ENCODE data around the gene CTBP2.

The CTBP2 gene

DNA sequence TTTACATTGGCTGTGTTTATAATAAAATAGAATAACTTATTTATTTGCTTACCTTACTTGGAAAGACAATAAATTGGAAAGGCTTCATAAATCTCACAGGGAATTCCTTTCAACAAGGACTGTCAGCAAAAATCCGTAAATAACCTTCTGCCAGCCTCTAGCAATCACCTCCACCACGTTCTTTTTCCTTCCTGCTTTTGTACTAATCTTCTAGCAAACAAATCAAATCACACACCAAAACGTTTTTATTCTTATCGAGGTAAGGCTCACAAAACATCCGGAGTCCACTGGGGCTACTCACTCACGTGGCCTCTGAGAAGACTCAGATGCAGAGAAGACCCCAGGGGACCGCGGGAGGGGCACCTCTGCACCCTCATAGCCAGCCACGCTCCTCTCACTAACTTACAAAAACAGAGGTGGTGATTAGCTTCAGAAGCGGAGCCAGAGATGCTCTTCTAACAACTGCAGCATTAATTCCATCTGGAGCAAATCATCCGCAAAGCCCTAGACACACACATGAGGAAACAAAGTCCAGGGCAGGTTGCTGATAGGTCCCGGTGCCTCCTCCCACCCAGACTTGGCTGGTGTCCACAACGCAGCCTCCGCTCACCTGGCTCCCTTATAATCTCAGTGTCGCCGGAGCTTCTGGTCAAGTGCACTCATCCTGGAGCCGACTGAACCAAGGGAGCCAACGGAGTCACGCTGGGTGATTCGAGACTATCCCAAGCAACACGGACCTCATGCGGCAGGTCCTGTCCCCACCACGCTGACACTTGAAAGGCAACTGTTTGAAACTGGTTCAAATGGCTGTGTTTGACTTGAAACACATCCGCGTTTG lies 22.5 kb downstream of the CTBP2 start:
- Histone ChIP-seq H3K27me3 (ENCODE audit: low read depth, low read length) (no peaks in the 10 kb centered on the region), H3K27ac (ENCODE audit: low read length) (peak overlapping the region; percentile 45), H3K36me3 (ENCODE audit: control insufficient read depth in 1 of 2, insufficient read depth in 2 of 2, low read length in 2 of 2) (peaks cover 5 to 6% of the 10 kb centered on the region in 2 donors), H3K9me3 (ENCODE audit: control insufficient read depth in 1 of 2, low read length in 2 of 2) (no peaks in the 10 kb centered on the region), H3K4me3 (ENCODE audit: low read depth in 1 of 2, low read length in 2 of 2) (no peak overlapping the region), H3K4me1 (ENCODE audit: control insufficient read depth in 1 of 2, insufficient read depth in 2 of 2, low read length in 2 of 2) (peaks cover 16 to 67% of the 10 kb centered on the region in 2 donors)

- peaks cover 16 to 55% of the 10 kb centered on the region in 2 donors for H3K4me1 ChIP-seq (ENCODE audit: control insufficient read depth in 1 of 2, insufficient read depth in 2 of 2, low read length in 2 of 2)
- H3K4me3 ChIP-seq (ENCODE audit: low read depth in 1 of 2, low read length in 2 of 2) = no peak overlapping the region
- no peaks in the 10 kb centered on the region for H3K9me3 ChIP-seq (ENCODE audit: control insufficient read depth in 1 of 2, low read length in 2 of 2)
- no peak overlapping the region for H3K27ac ChIP-seq (ENCODE audit: low read length)
- no peaks in the 10 kb centered on the region for H3K27me3 ChIP-seq (ENCODE audit: low read depth, low read length)
- peaks cover 12 to 13% of the 10 kb centered on the region in 2 donors for H3K36me3 ChIP-seq (ENCODE audit: control insufficient read depth in 1 of 2, insufficient read depth in 2 of 2, low read length in 2 of 2)
Measured at GRCh38 chr10:125136087-125136486, 24.3 kb downstream of the CTBP2 start.

- Histone ChIP-seq H3K27ac (ENCODE audit: low read length) (no peak overlapping the region), H3K27me3 (ENCODE audit: low read depth, low read length) (no peaks in the 10 kb centered on the region), H3K9me3 (ENCODE audit: control insufficient read depth in 1 of 2, low read length in 2 of 2) (no peaks in the 10 kb centered on the region), H3K36me3 (ENCODE audit: control insufficient read depth in 1 of 2, insufficient read depth in 2 of 2, low read length in 2 of 2) (peaks cover 14 to 16% of the 10 kb centered on the region in 2 donors), H3K4me1 (ENCODE audit: control insufficient read depth in 1 of 2, insufficient read depth in 2 of 2, low read length in 2 of 2) (peaks cover 16 to 54% of the 10 kb centered on the region in 2 donors), H3K4me3 (ENCODE audit: low read depth in 1 of 2, low read length in 2 of 2) (no peak overlapping the region)
Measured at GRCh38 chr10:125135771-125136035, 24.7 kb downstream of the CTBP2 start.

DNA sequence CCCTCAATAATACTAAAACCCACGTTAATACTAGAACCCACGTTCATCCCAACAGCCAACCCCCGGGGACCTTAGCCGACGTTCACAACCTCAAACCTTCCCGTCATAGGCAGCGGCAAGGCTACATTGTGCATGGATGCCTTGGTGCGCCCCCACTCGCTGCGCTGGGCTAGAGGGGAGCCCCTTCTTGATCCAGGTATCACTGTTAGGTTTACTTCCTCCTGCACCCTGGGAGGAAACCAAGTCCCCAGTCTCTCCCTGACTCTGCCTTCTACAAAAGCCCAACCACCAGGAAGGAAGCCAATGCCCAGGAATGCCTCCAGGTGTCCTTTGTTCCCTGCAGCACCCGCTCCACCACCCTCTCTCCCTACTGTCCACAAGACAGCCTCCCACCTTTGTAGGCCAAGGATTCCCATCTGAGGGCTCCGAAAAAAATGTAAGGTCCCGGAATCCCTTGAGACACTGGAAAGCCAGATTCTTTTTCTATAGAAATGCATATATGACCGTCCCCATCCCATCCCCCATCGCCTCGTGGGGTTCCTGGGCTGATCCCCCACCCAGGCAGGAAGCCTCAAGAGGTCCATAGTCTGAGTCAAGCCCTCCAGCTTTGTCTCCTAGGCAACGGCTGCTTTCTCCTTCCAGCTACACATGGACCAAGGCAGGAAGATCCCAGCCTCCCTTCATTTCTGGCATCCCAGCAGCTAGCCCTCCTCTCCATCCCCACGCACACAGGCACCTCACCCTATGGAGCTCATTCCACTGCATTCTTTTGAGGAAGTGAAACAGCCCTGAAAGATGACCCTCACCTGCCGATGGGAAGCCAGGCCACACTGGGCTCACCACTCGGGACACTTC lies 25.2 kb downstream of the CTBP2 start:
- Histone ChIP-seq H3K9me3 (ENCODE audit: control insufficient read depth in 1 of 2, low read length in 2 of 2) (no peaks in the 10 kb centered on the region), H3K4me1 (ENCODE audit: control insufficient read depth in 1 of 2, insufficient read depth in 2 of 2, low read length in 2 of 2) (peaks cover 16 to 54% of the 10 kb centered on the region in 2 donors), H3K27ac (ENCODE audit: low read length) (no peak overlapping the region), H3K4me3 (ENCODE audit: low read depth in 1 of 2, low read length in 2 of 2) (no peak overlapping the region), H3K36me3 (ENCODE audit: control insufficient read depth in 1 of 2, insufficient read depth in 2 of 2, low read length in 2 of 2) (peaks cover 14 to 20% of the 10 kb centered on the region in 2 donors), H3K27me3 (ENCODE audit: low read depth, low read length) (no peaks in the 10 kb centered on the region)

GRCh38 chr10:125134483-125134848 lies 25.9 kb downstream of the CTBP2 start:
- Histone ChIP-seq H3K27me3 (ENCODE audit: low read depth, low read length) (no peaks in the 10 kb centered on the region), H3K4me3 (ENCODE audit: low read depth in 1 of 2, low read length in 2 of 2) (no peak overlapping the region), H3K27ac (ENCODE audit: low read length) (no peak overlapping the region), H3K4me1 (ENCODE audit: control insufficient read depth in 1 of 2, insufficient read depth in 2 of 2, low read length in 2 of 2) (peaks cover 16 to 54% of the 10 kb centered on the region in 2 donors), H3K9me3 (ENCODE audit: control insufficient read depth in 1 of 2, low read length in 2 of 2) (no peaks in the 10 kb centered on the region), H3K36me3 (ENCODE audit: control insufficient read depth in 1 of 2, insufficient read depth in 2 of 2, low read length in 2 of 2) (peaks cover 14 to 20% of the 10 kb centered on the region in 2 donors)

DNA sequence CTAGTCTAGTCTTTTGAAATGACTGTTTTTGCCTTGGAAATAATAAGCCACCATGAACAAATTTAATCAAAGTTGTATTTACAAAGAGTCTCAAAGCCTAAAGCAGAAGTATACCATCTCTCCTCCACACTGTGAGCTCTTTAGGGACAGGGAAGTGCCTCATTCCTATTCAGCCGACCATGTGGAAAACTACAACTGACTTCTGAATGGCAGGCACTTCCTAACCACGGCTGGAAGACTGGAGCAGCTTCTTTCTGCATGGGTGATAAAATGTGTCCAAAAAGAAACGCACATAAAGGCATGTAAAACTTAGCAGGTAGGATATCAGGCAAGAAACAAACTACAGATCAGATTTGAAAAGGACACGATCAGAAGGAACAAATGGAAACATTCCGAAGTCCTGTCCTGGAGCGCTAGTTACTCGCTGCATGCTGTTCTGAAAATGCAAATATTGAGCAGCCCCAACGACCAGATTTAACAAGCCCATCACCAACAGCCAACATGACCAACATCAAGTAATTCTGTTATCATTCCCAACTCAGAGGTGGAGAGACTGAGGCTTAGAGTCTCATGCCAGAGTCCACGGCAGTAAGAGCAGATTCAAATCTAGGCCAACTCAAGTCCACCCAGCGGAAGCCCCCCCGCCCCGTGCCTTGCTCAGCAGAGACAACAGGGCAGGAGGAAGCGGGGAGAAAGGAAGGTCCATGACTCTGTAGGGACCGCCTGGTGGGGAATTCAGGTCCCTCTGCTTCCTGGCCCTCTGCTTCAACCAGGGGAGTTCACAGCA lies 26.5 kb downstream of the CTBP2 start:
- Histone ChIP-seq H3K4me3 (ENCODE audit: low read depth in 1 of 2, low read length in 2 of 2) (no peak overlapping the region), H3K4me1 (ENCODE audit: control insufficient read depth in 1 of 2, insufficient read depth in 2 of 2, low read length in 2 of 2) (peaks cover 16 to 51% of the 10 kb centered on the region in 2 donors), H3K27ac (ENCODE audit: low read length) (no peak overlapping the region), H3K9me3 (ENCODE audit: control insufficient read depth in 1 of 2, low read length in 2 of 2) (no peaks in the 10 kb centered on the region), H3K27me3 (ENCODE audit: low read depth, low read length) (no peaks in the 10 kb centered on the region), H3K36me3 (ENCODE audit: control insufficient read depth in 1 of 2, insufficient read depth in 2 of 2, low read length in 2 of 2) (peaks cover 14 to 20% of the 10 kb centered on the region in 2 donors)

GRCh38 chr10:125132344-125132743 lies 28.0 kb downstream of the CTBP2 start:
- peaks cover 7 to 43% of the 10 kb centered on the region in 2 donors for H3K4me1 ChIP-seq (ENCODE audit: control insufficient read depth in 1 of 2, insufficient read depth in 2 of 2, low read length in 2 of 2)
- H3K27ac ChIP-seq (ENCODE audit: low read length) = no peak overlapping the region
- peaks cover 14 to 20% of the 10 kb centered on the region in 2 donors for H3K36me3 ChIP-seq (ENCODE audit: control insufficient read depth in 1 of 2, insufficient read depth in 2 of 2, low read length in 2 of 2)
- no peak overlapping the region for H3K4me3 ChIP-seq (ENCODE audit: low read depth in 1 of 2, low read length in 2 of 2)
- no peaks in the 10 kb centered on the region for H3K9me3 ChIP-seq (ENCODE audit: control insufficient read depth in 1 of 2, low read length in 2 of 2)
- no peaks in the 10 kb centered on the region for H3K27me3 ChIP-seq (ENCODE audit: low read depth, low read length)

DNA sequence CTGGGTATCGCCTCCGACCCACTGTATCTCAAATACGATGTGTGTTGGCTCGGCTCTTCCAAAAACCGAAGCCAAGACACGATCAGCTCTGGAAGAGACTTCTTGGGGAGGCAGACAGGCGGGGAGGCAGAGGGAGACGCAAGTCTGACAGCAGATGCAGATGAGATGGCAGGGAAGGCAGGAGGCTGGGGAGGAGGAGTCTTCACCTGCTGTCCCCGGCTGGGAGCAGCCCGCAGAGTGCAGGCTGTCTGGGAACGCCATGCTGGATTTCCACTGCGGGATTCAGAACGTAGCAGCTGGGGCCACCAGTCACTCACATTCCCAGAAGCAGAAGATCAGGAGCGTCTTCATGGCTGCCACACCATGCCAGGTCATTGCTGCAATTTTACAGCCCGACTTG lies 29.4 kb downstream of the CTBP2 start:
- no peak overlapping the region for H3K27ac ChIP-seq (ENCODE audit: low read length)
- H3K4me1 ChIP-seq (ENCODE audit: control insufficient read depth in 1 of 2, insufficient read depth in 2 of 2, low read length in 2 of 2) = peaks cover 0 to 33% of the 10 kb centered on the region in 2 donors
- H3K27me3 ChIP-seq (ENCODE audit: low read depth, low read length) = no peaks in the 10 kb centered on the region
- H3K4me3 ChIP-seq (ENCODE audit: low read depth in 1 of 2, low read length in 2 of 2) = no peak overlapping the region
- H3K9me3 ChIP-seq (ENCODE audit: control insufficient read depth in 1 of 2, low read length in 2 of 2) = no peaks in the 10 kb centered on the region
- H3K36me3 ChIP-seq (ENCODE audit: control insufficient read depth in 1 of 2, insufficient read depth in 2 of 2, low read length in 2 of 2) = peaks cover 14 to 20% of the 10 kb centered on the region in 2 donors

- Histone ChIP-seq H3K36me3 (ENCODE audit: control insufficient read depth in 1 of 2, insufficient read depth in 2 of 2, low read length in 2 of 2) (peaks cover 14% of the 10 kb centered on the region in 2 donors), H3K9me3 (ENCODE audit: control insufficient read depth in 1 of 2, low read length in 2 of 2) (no peaks in the 10 kb centered on the region), H3K4me3 (ENCODE audit: low read depth in 1 of 2, low read length in 2 of 2) (no peak overlapping the region), H3K27ac (ENCODE audit: low read length) (no peak overlapping the region), H3K27me3 (ENCODE audit: low read depth, low read length) (no peaks in the 10 kb centered on the region), H3K4me1 (ENCODE audit: control insufficient read depth in 1 of 2, insufficient read depth in 2 of 2, low read length in 2 of 2) (peaks cover 7 to 32% of the 10 kb centered on the region in 2 donors)
Measured at GRCh38 chr10:125130260-125130659, 30.1 kb downstream of the CTBP2 start.

DNA sequence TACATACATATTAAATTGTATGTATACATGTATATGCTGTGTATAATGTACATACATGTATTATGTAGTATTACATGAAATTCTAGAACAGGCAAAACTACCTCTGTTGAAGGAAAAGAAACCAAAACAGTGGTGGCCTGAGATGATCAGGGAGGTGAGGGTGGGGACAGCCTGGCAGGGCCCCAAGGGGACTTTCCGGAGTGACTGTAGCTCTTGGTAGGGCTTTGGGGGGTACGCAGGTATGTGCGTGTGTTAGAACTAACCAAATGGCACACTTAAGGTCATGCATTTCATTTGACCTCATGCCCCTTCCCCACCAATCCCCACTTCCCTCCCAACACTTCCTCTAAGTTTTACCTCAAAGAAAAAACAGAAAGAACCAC lies 31.3 kb downstream of the CTBP2 start:
- Histone ChIP-seq H3K4me1 (ENCODE audit: control insufficient read depth in 1 of 2, insufficient read depth in 2 of 2, low read length in 2 of 2) (peaks cover 12 to 34% of the 10 kb centered on the region in 2 donors), H3K27me3 (ENCODE audit: low read depth, low read length) (no peaks in the 10 kb centered on the region), H3K4me3 (ENCODE audit: low read depth in 1 of 2, low read length in 2 of 2) (no peak overlapping the region), H3K9me3 (ENCODE audit: control insufficient read depth in 1 of 2, low read length in 2 of 2) (no peaks in the 10 kb centered on the region), H3K36me3 (ENCODE audit: control insufficient read depth in 1 of 2, insufficient read depth in 2 of 2, low read length in 2 of 2) (peaks cover 14% of the 10 kb centered on the region in 2 donors), H3K27ac (ENCODE audit: low read length) (no peak overlapping the region)

Data from muscle layer of duodenum (tissue), 2 donors.